ENCODE data around the gene SLC31A1. TPM values are rescaled to one million over a fixed set of nuclear protein-coding genes. Genes with fewer than 3 reads are reported as not detected.

The SLC31A1 gene
- total and polyA plus RNA-seq, 2 experiments from 2014 or later = 15.0 to 32.1 TPM

GRCh38 chr9:113254991-113255390 is 33.6 kb downstream of the SLC31A1 start (continued):
- TF ChIP-seq, protein P1, sequence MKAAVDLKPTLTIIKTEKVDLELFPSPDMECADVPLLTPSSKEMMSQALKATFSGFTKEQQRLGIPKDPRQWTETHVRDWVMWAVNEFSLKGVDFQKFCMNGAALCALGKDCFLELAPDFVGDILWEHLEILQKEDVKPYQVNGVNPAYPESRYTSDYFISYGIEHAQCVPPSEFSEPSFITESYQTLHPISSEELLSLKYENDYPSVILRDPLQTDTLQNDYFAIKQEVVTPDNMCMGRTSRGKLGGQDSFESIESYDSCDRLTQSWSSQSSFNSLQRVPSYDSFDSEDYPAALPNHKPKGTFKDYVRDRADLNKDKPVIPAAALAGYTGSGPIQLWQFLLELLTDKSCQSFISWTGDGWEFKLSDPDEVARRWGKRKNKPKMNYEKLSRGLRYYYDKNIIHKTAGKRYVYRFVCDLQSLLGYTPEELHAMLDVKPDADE (IDR thresholded peaks at IDR 0.05) = no peak
- TF ChIP-seq POLR2AphosphoS5 (IDR thresholded peaks at IDR 0.05; ENCODE audit: low read depth) (no peak), EZH2 (IDR thresholded peaks at IDR 0.05; ENCODE audit: low read depth, unreplicated experiment) (no peak), ZNF331 (CRISPR knock-in tag; IDR thresholded peaks at IDR 0.05; ENCODE audit: low read depth) (no peak), JUNB (IDR thresholded peaks at IDR 0.05; ENCODE audit: unreplicated experiment) (no peak), CTCF (conservative IDR thresholded peaks at IDR 0.05; ENCODE audit: low read depth in 2 of 2) (no peak), STAT1 (IDR thresholded peaks at IDR 0.05; ENCODE audit: unreplicated experiment) (no peak), CREB1 (CRISPR knock-in tag; IDR thresholded peaks at IDR 0.05; ENCODE audit: low read depth) (no peak), NANOG (IDR thresholded peaks at IDR 0.05; ENCODE audit: borderline replicate concordance) (no peak)

GRCh38 chr9:113255438-113255837 is 34.1 kb downstream of the SLC31A1 start:
- Histone ChIP-seq H4K20me1 (replicated peaks; ENCODE audit: insufficient read depth) (peaks cover 8% of the 10 kb centered on the region; the same call in 1 of the 2 replicates), H3K4me1 (ENCODE audit: insufficient read depth) (no peaks in the 10 kb centered on the region), H3K4me3 (no peak overlapping the region), H3K79me2 (replicated peaks; ENCODE audit: insufficient read depth) (no peaks in the 10 kb centered on the region; the same call in 1 of the 2 replicates), H3K27ac (ENCODE audit: low read depth) (no peak overlapping the region), H3K9me2 (ENCODE audit: insufficient read depth) (no peaks in the 10 kb centered on the region), H3K27me3 (ENCODE audit: insufficient read depth) (no peaks in the 10 kb centered on the region), H3K4me2 (no peak overlapping the region), H3K36me3 (ENCODE audit: insufficient read depth) (peaks cover 13% of the 10 kb centered on the region), H2AFZ (no peak overlapping the region), H3F3A (replicated peaks; ENCODE audit: low read depth) (no peaks in the 10 kb centered on the region)
- no peaks in the 10 kb centered on the region for H3K27me3 Mint-ChIP-seq (ENCODE audit: insufficient read depth, low read depth, poor library complexity)
- DNase-seq (ENCODE audit: low spot score) (no peak), ATAC-seq (no peak)
- peaks cover 17% of the 10 kb centered on the region for H3K36me3 Mint-ChIP-seq (ENCODE audit: low read depth)
- no peak overlapping the region for H3K27ac Mint-ChIP-seq
- H3K4me3 Mint-ChIP-seq = no peak overlapping the region
- peaks cover 2% of the 10 kb centered on the region; the same call in 1 of the 3 replicates for H3K9me3 Mint-ChIP-seq
- no peaks in the 10 kb centered on the region for H3K4me1 Mint-ChIP-seq
- TF ChIP-seq POLR2AphosphoS5 (IDR thresholded peaks at IDR 0.05; ENCODE audit: low read depth) (no peak), CREB1 (CRISPR knock-in tag; IDR thresholded peaks at IDR 0.05; ENCODE audit: low read depth) (no peak), STAT1 (IDR thresholded peaks at IDR 0.05; ENCODE audit: unreplicated experiment) (no peak), NANOG (IDR thresholded peaks at IDR 0.05; ENCODE audit: borderline replicate concordance) (no peak), ZNF462 (CRISPR knock-in tag; IDR thresholded peaks at IDR 0.05) (no peak), ZNF114 (CRISPR knock-in tag; IDR thresholded peaks at IDR 0.05) (no peak), EZH2 (IDR thresholded peaks at IDR 0.05; ENCODE audit: low read depth, unreplicated experiment) (no peak), EZH2phosphoT487 (IDR thresholded peaks at IDR 0.05; ENCODE audit: unreplicated experiment) (no peak), CTCF (conservative IDR thresholded peaks at IDR 0.05; ENCODE audit: low read depth in 2 of 2) (no peak)
- TF ChIP-seq, protein P1 (IDR thresholded peaks at IDR 0.05) = no peak

Data from GM23338 (cell line).